CD4-positive, alpha-beta memory T cell (primary cell): ENCODE data around the gene NBPF4. TPM values are rescaled to one million over a fixed set of nuclear protein-coding genes. Genes with fewer than 3 reads are reported as not detected.
"Not testable (repeated sequence)": the region's sequence is repeated elsewhere in the genome, so short reads cannot be mapped to it uniquely, and the experiment has no call there.

Experiments used
- CTCF ChIA-PET: fragments of 350-600 bp; sonication (Branson Sonifier 250); formaldehyde crosslinking; loops from one replicate; lab custom pipeline; 2021; ENCODE audit warnings: inconsistent platforms; ENCODE audit not compliant: partially characterized antibody; lab: Charles Lee
- POLR2A ChIA-PET: fragments of 350-600 bp; sonication (Branson Sonifier 250); formaldehyde crosslinking; loops from one replicate; lab custom pipeline; 2021; ENCODE audit not compliant: partially characterized antibody; lab: Charles Lee
- DNase-seq, 5 donors: peaks; one replicate each; pipeline versions ENCODE4 v3.0.0 to v3.0.0-alpha.2; 2020 to 2022; ENCODE audit warnings: mixed read lengths in 1 of 5
- H3K27ac ChIP-seq: one replicate; pipeline ENCODE4 v1.7.0; 2013; ENCODE audit warnings: low read depth, low read length
- H3K27me3 ChIP-seq: 2 replicates; pipeline ENCODE4 v1.7.0; 2013; ENCODE audit warnings: mild to moderate bottlenecking, low read length, moderate library complexity; ENCODE audit not compliant: insufficient read depth
- H3K36me3 ChIP-seq: 2 replicates; pipeline ENCODE4 v1.7.0; 2013; ENCODE audit warnings: mild to moderate bottlenecking, low read length, moderate library complexity; ENCODE audit not compliant: insufficient read depth
- H3K4me1 ChIP-seq: 2 replicates; pipeline ENCODE4 v1.7.0; 2013; ENCODE audit warnings: mild to moderate bottlenecking, low read length, moderate library complexity; ENCODE audit not compliant: insufficient read depth
- H3K4me3 ChIP-seq, 2 donors: one replicate each; pipeline ENCODE4 v1.7.0; 2013; ENCODE audit warnings: low read length in 2 of 2, mild to moderate bottlenecking in 1 of 2
- H3K9me3 ChIP-seq, 2 donors: one replicate each; pipeline ENCODE4 v1.7.0; 2013; ENCODE audit warnings: low read length in 2 of 2, control low read depth in 1 of 2; ENCODE audit not compliant: control insufficient read depth in 1 of 2
- H3K27ac Mint-ChIP-seq, 7 donors: one replicate each; pipeline ENCODE4 v1.8.0; 2020 to 2021; ENCODE audit warnings: mixed read lengths in 7 of 7, mild to moderate bottlenecking in 6 of 7, inconsistent platforms in 3 of 7, moderate library complexity in 3 of 7
- H3K27me3 Mint-ChIP-seq, 2 donors: one replicate each; pipeline ENCODE4 v1.8.0; 2020 to 2021; ENCODE audit warnings: mixed read lengths in 2 of 2
- H3K36me3 Mint-ChIP-seq, 2 donors: one replicate each; pipeline ENCODE4 v1.8.0; 2020 to 2021; ENCODE audit warnings: mixed read lengths in 2 of 2, inconsistent platforms in 1 of 2, mild to moderate bottlenecking in 1 of 2
- H3K4me1 Mint-ChIP-seq, 4 donors: one replicate each; pipeline ENCODE4 v1.8.0; 2020 to 2021; ENCODE audit warnings: mixed read lengths in 4 of 4, mild to moderate bottlenecking in 1 of 4
- H3K4me3 Mint-ChIP-seq, 8 donors: one replicate each; pipeline ENCODE4 v1.8.0; 2020 to 2021; ENCODE audit warnings: mixed read lengths in 8 of 8, mild to moderate bottlenecking in 7 of 8, moderate library complexity in 6 of 8, inconsistent platforms in 3 of 8
- H3K9me3 Mint-ChIP-seq, 8 donors: one replicate each; pipeline ENCODE4 v1.8.0; 2020 to 2021; ENCODE audit warnings: mixed read lengths in 8 of 8, mild to moderate bottlenecking in 5 of 8, inconsistent platforms in 3 of 8, moderate library complexity in 1 of 8
- intact Hi-C: fragments of 100-400 bp; cut with micrococcal nuclease; formaldehyde crosslinking; loops from one replicate; pipeline ENCODE4 v1.15.1; 2023
- polyA plus RNA-seq, 2 donors: library from polyadenylated mRNA; unstranded; fragments of 300-500 nt; fragmentation: Illumina TruSeq; gene quantifications; one replicate each; pipeline ENCODE4 v1.2.3, GENCODE V29; 2021
- total RNA-seq, 2 experiments: library from RNA; stranded (reverse); gene quantifications; one replicate each; pipeline ENCODE4 v1.2.3, GENCODE V29; 2021

The NBPF4 gene, protein sequence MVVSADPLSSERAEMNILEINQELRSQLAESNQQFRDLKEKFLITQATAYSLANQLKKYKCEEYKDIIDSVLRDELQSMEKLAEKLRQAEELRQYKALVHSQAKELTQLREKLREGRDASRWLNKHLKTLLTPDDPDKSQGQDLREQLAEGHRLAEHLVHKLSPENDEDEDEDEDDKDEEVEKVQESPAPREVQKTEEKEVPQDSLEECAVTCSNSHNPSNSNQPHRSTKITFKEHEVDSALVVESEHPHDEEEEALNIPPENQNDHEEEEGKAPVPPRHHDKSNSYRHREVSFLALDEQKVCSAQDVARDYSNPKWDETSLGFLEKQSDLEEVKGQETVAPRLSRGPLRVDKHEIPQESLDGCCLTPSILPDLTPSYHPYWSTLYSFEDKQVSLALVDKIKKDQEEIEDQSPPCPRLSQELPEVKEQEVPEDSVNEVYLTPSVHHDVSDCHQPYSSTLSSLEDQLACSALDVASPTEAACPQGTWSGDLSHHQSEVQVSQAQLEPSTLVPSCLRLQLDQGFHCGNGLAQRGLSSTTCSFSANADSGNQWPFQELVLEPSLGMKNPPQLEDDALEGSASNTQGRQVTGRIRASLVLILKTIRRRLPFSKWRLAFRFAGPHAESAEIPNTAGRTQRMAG
- total RNA-seq, result under 1 TPM in 1 of 2 experiments, not detected in 1; 0.35 TPM
- not detected for polyA plus RNA-seq

DNA sequence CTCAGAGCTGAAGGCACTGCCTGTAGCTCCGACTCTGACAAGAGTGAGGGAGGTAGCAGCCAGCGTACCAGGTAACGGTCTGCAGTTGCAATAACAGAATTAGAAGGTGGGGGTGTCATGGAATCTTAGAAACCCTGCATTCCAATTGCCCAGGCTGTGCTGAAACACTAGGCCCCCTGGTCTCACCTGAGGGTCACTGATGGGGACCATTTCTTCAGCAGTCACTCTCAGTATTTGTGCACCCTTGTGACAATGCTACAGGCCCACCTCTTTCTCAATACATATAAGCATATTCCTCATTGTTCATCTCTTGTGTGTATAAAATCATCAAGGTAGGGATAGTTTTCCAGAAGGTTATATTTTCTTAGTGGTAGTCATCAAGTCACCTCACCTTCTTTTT is at the start of gene NBPF4:
Gene NBPF4 (minus strand): TSS at position 101 of the 400 bp plus-strand sequence. CDS start 315 bp downstream, outside the sequence.
- H3K36me3 Mint-ChIP-seq, H3K27ac Mint-ChIP-seq, H3K4me3 ChIP-seq, CTCF ChIA-PET, H3K27me3 ChIP-seq, H3K9me3 ChIP-seq, H3K9me3 Mint-ChIP-seq, H3K36me3 ChIP-seq, H3K4me1 ChIP-seq, DNase-seq, H3K4me3 Mint-ChIP-seq, H3K27me3 Mint-ChIP-seq, POLR2A ChIA-PET, intact Hi-C loops, H3K27ac ChIP-seq, H3K4me1 Mint-ChIP-seq: not testable (repeated sequence)

DNA sequence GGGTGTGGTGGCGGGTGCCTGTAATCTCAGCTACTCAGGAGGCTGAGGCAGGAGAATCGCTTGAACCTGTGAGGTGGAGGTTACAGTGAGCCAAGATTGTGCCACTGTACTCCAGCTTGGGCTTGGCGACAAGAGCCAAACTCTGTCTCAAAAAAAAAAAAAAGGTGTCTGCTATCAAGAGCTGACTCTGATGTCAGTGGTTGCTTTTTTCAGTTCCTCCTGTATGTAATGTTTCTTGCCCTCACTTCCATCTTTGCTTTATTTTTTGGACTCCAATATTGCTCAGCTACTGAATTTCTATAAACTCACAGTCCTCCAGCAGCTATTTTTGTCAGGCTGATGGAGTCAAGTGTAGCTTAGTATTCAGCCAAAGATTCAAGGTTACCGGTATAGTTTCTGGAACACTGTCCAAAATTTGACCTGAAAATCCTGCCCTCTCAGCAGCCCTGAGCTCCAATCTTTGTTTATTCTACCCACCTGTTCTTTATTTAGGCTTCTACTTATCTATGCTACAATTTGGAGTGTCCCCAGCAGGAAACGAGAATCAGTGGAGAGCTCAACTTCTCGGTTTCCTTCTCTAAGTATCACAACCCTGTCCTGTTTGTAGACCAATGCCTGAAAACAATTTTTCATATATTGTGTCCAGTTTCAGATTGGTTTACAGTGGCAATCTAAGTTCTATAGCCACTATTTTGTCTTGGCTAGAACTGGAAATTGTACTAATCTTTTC is 38.8 kb upstream of the NBPF4 start:
- H3K4me1 Mint-ChIP-seq, H3K9me3 Mint-ChIP-seq, POLR2A ChIA-PET, DNase-seq, H3K36me3 ChIP-seq, H3K36me3 Mint-ChIP-seq, H3K4me1 ChIP-seq, H3K9me3 ChIP-seq, H3K4me3 Mint-ChIP-seq, H3K27me3 ChIP-seq, H3K27ac ChIP-seq, CTCF ChIA-PET, H3K27ac Mint-ChIP-seq, intact Hi-C loops, H3K27me3 Mint-ChIP-seq, H3K4me3 ChIP-seq: not testable (repeated sequence)

GRCh38 chr1:108272485-108273327 is 28.8 kb upstream of the NBPF4 start:
- H3K4me1 ChIP-seq, H3K27me3 Mint-ChIP-seq, H3K36me3 Mint-ChIP-seq, CTCF ChIA-PET, H3K9me3 ChIP-seq, POLR2A ChIA-PET, H3K27me3 ChIP-seq, DNase-seq, H3K4me1 Mint-ChIP-seq, H3K4me3 Mint-ChIP-seq, H3K4me3 ChIP-seq, H3K27ac ChIP-seq, H3K27ac Mint-ChIP-seq, H3K9me3 Mint-ChIP-seq, intact Hi-C loops, H3K36me3 ChIP-seq: not testable (repeated sequence)

GRCh38 chr1:108267097-108267496 is 23.2 kb upstream of the NBPF4 start:
- H3K36me3 ChIP-seq, H3K9me3 Mint-ChIP-seq, H3K27me3 ChIP-seq, H3K4me3 ChIP-seq, H3K9me3 ChIP-seq, H3K27me3 Mint-ChIP-seq, H3K27ac ChIP-seq, H3K27ac Mint-ChIP-seq, H3K4me3 Mint-ChIP-seq, H3K36me3 Mint-ChIP-seq, DNase-seq, CTCF ChIA-PET, POLR2A ChIA-PET, H3K4me1 Mint-ChIP-seq, intact Hi-C loops, H3K4me1 ChIP-seq: not testable (repeated sequence)

GRCh38 chr1:108261967-108262366 is 18.1 kb upstream of the NBPF4 start:
- CTCF ChIA-PET, H3K27ac Mint-ChIP-seq: not testable (repeated sequence)

GRCh38 chr1:108261519-108261918 is 17.6 kb upstream of the NBPF4 start:
- DNase-seq, H3K4me1 Mint-ChIP-seq, H3K27ac Mint-ChIP-seq, POLR2A ChIA-PET, H3K4me3 Mint-ChIP-seq, intact Hi-C loops, H3K27me3 ChIP-seq, CTCF ChIA-PET, H3K36me3 ChIP-seq, H3K36me3 Mint-ChIP-seq, H3K9me3 Mint-ChIP-seq, H3K4me3 ChIP-seq, H3K9me3 ChIP-seq, H3K4me1 ChIP-seq, H3K27me3 Mint-ChIP-seq, H3K27ac ChIP-seq: not testable (repeated sequence)

More at GRCh38 chr1:108261967-108262366, 18.1 kb upstream of the NBPF4 start:
- H3K9me3 ChIP-seq, H3K4me3 ChIP-seq, H3K27me3 Mint-ChIP-seq, H3K36me3 ChIP-seq, H3K9me3 Mint-ChIP-seq, H3K27me3 ChIP-seq, intact Hi-C loops, H3K36me3 Mint-ChIP-seq, H3K4me1 ChIP-seq, DNase-seq, H3K27ac ChIP-seq, POLR2A ChIA-PET, H3K4me3 Mint-ChIP-seq, H3K4me1 Mint-ChIP-seq: not testable (repeated sequence)
